SH-SY5Y (cell line): ENCODE results near the gene MYH16.

Source experiments
- GATA2 ChIP-seq: IDR thresholded peaks from 2 replicates; pipeline ENCODE4 v1.6.1; 2011; ENCODE audit warnings: mild to moderate bottlenecking, low read depth, low read length
- GATA3 ChIP-seq: IDR thresholded peaks from 2 replicates; pipeline ENCODE4 v1.6.1; 2011; ENCODE audit warnings: low read depth, mild to moderate bottlenecking, low read length, moderate library complexity

The MYH16 gene

GRCh38 chr7:99272476-99273045 lies at the start of gene MYH16:
MYH16 (plus strand) TSS chr7:99272839.
- TF ChIP-seq GATA2: no peak
- no peak for TF ChIP-seq GATA3

- TF ChIP-seq GATA2: no peak
- no peak for TF ChIP-seq GATA3
Measured at GRCh38 chr7:99224899-99225265, 47.8 kb upstream of the MYH16 start.

DNA sequence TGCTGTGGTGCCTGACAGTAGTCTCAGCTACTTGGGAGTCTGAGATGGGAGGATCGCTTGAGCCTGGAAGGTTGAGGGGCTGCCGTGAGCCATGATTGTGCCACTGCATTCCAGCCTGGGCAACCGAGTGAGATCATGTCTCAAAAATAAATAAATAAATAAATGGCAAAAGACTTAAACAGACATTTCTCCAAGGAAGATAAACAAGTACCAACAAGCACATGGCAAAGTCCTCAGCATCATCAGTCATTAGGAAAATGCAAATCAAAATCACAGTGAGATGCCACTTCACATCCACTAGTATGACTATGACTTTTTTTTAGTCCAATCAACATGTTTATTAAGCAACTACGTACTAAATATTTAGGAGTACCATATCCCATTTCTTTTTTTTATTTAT lies 43.4 kb upstream of the MYH16 start:
- TF ChIP-seq GATA3: no peak
- no peak for TF ChIP-seq GATA2

DNA sequence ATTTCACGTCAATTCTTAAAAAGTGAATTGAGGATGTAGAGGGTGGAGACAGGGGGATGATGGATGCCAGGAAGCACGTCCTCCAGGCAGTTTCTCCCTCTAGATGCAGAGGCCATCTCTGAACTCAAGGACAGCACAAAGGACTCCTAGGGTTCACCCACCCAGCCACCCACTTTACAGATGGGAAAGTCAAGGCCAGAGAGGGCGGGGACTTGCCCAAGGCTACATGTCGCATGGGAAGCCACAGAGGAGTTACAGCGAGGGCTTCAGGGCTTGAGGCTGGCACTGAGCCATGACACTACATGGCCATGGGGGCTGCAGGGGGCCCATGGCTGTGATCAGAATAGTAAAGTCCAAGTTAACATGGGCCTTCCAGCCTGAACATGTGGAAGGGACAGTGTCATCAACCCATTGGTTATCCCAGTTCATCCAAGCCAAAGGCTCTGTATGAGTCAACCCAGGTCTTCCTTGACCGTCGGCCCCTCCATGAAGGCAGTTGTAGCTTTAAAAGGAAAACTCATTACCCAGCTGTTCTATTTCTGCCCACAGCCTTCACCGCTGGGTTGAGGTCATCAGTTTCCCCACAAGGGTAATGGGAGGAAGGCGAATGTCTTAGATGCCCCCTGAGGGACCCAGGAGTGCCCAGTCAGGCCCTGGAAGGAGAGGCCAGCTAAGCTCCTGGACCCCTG lies 40.4 kb upstream of the MYH16 start:
- TF ChIP-seq GATA3 (no peak), GATA2 (no peak)

DNA sequence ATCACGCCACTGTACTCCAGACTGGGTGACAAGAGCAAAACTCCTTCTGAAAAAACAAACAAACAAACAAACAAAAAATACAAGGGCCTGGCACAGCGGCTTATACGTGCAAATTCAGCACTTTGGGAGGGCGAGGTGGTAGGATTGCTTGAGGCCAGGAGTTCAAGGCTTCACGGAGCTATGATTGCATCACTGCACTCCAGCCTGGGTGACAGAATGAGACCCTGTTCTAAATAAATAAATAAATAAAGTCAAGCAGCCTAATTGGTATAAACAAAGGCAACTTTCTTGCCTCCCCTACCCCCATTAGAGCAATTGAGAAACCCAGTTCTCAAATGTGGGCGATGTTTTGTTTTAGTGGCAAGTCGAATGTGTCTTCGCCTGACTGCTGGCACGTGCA lies 38.5 kb upstream of the MYH16 start:
- TF ChIP-seq GATA3 (no peak), GATA2 (no peak)

GRCh38 chr7:99235925-99236324 lies 36.7 kb upstream of the MYH16 start:
- TF ChIP-seq GATA2: no peak
- TF ChIP-seq GATA3: no peak

- no peak for TF ChIP-seq GATA3
Measured at GRCh38 chr7:99238558-99239341, 33.9 kb upstream of the MYH16 start.

DNA sequence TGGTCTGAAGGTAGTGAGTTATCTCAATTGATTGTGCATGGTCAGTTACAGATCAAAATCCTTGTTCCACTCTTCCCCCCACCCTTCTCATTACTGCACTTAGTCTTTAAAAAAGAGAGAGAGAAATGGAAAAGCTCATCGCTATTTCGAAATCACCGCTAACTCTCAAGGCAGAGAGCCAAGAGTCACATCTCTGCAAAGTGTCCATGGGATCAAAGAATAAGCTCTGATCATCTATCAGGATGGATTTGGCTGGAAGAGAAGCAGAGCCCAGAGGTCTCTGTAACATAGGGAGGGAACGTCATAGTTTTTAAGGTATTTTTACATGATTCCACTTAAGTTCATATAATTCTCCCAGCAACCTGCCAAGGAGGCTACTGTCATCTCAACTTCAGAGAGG lies 30.0 kb upstream of the MYH16 start:
- TF ChIP-seq GATA3: no peak
- no peak for TF ChIP-seq GATA2

DNA sequence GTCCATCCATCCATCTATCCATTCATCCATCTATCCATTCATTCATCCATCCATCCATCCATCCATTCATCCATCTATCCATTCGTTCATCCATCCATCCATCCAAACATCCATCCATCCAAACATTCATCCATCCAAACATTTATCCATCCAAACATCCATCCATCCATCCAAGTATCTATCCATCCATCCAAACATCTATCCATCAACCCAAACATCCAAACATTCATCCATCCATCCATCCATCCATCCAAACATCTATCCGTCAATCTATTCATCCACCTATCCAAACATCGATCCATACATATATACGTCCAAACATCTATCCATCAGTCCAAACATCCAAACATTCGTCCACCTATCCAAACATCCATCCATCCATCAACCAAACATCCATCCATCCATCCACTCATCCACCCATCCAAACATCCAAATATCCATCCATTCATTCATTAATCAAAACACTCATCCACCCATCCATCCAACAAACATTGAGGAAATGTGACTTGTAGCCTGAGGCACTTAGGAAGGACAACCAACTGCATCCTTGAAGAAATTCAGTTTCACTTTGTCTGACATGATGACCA lies 28.8 kb upstream of the MYH16 start:
- TF ChIP-seq GATA3: no peak

- no peak for TF ChIP-seq GATA3
- TF ChIP-seq GATA2: no peak
Measured at GRCh38 chr7:99244939-99245338, 27.7 kb upstream of the MYH16 start.

GRCh38 chr7:99248391-99249095 lies 24.1 kb upstream of the MYH16 start:
- TF ChIP-seq GATA3: no peak
- TF ChIP-seq GATA2: no peak

- TF ChIP-seq GATA3 (no peak), GATA2 (no peak)
Measured at GRCh38 chr7:99249985-99250575, 22.6 kb upstream of the MYH16 start.

DNA sequence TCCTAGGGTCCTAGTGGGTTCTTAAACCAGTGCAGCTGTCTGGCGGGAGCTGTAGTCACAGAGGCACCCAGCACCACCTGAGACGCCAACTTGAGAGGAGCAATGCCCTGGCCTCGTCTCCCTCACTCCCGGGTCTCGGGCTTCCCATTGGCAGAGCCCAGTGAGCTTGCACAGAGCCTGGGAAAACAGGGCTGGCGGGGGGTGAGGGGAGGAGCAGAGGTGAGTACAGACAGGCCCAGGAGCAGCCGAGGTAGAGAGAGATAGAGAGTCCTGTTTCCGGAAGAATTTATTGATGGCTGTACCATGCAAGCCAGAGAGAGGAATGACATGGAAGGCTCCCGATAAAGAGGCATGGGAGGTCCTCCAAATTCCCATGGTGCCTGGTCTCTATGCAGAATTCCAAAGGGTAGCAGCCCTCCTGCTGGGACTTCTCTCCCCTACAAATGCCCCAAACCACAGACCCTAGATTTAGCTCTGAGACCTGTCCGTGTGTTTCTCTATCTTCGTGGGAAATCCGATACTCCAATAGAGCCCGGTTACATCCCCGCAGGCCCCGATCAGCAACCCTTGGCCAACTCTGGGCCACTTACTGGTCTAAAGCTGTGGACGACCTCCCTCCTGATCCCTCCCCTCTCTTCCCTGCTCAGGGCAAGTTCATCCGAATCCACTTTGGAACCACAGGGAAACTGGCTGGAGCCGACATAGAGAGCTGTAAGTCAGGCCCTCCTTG lies 20.3 kb upstream of the MYH16 start:
- TF ChIP-seq GATA3: no peak
- TF ChIP-seq GATA2: no peak
